K562 (cell line): ENCODE measurements around the gene ALKBH7. TPM values are rescaled to one million over a fixed set of nuclear protein-coding genes. Genes with fewer than 3 reads are reported as not detected.

Experiments used
- ATAC-seq: fragments of 200-7000 bp; cut with Tn5 transposase; 3 replicates; pipeline ENCODE4 v1.9.1; 2020; ENCODE audit warnings: moderate library complexity
- BruUV-seq: library from RNA; stranded (reverse); fragments of 400-500 nt; replicated peaks from 2 replicates; lab custom pipeline; 2021; lab: Mats Ljungman, UMichigan
- CTCF ChIA-PET: fragments of 300-600 bp; formaldehyde crosslinking; extraction: SDS; loops from one replicate; lab custom pipeline; 2021; ENCODE audit warnings: low intra/inter-chr PET ratio; lab: Yijun Ruan, JAX
- POLR2A ChIA-PET: fragments of 300-600, 350-650 bp; sonication (Branson Sonifier 250); formaldehyde crosslinking; extraction: SDS; loops from one replicate; lab custom pipeline; 2021; ENCODE audit warnings: antibody characterized with exemption, inconsistent platforms; lab: Yijun Ruan, JAX
- DNase-seq, 4 experiments: peaks; one replicate each; pipeline versions ENCODE4 v3.0.0 to v3.0.0-alpha.2; 2011 to 2018; ENCODE audit warnings: low spot score in 3 of 4, mixed read lengths in 3 of 4; ENCODE audit errors: extremely low read depth in 1 of 4
- FAIRE-seq: peaks from 2 replicates; lab custom pipeline; 2011; peaks lifted over from hg19 to GRCh38; lab: Jason Lieb, UNC
- H2AFZ ChIP-seq: 2 replicates; pipeline ENCODE4 v1.6.0; 2011; ENCODE audit warnings: low read depth, low read length, control low read depth, inconsistent platforms
- H3K27ac ChIP-seq: fragments of 200-600 bp; 3 replicates; pipeline ENCODE4 v1.8.0; 2011; ENCODE audit warnings: low read depth, mild to moderate bottlenecking, control low read depth, inconsistent platforms, low read length, moderate library complexity, mixed read lengths; ENCODE audit errors: extremely low read depth
- H3K27me3 ChIP-seq, 2 experiments: fragments of 300-600 bp in 1 of 2; 2 replicates in 1 of 2; 3 replicates in 1 of 2; pipeline versions ENCODE4 v1.6.0 to v1.8.0; 2011; ENCODE audit warnings: inconsistent platforms in 2 of 2, low read length in 2 of 2, mild to moderate bottlenecking in 1 of 2, mixed read lengths in 1 of 2, moderate library complexity in 1 of 2; ENCODE audit not compliant: control insufficient read depth in 2 of 2, insufficient read depth in 2 of 2
- H3K36me3 ChIP-seq: fragments of 300-600 bp; 3 replicates; pipeline ENCODE4 v1.8.0; 2011; ENCODE audit warnings: mild to moderate bottlenecking, low read length, inconsistent platforms; ENCODE audit not compliant: control insufficient read depth, insufficient read depth
- H3K4me1 ChIP-seq, 2 experiments: fragments of 200-600 bp in 1 of 2; replicated peaks in 1 of 2; 2 replicates in 1 of 2; 3 replicates in 1 of 2; pipeline versions ENCODE4 v1.5.1 to v1.8.0; 2011; ENCODE audit warnings: inconsistent platforms in 2 of 2, low read length in 2 of 2, mild to moderate bottlenecking in 1 of 2, mixed read lengths in 1 of 2, moderate library complexity in 1 of 2; ENCODE audit not compliant: control insufficient read depth in 2 of 2, insufficient read depth in 2 of 2
- H3K4me2 ChIP-seq: 2 replicates; pipeline ENCODE4 v1.6.1; 2011; ENCODE audit warnings: low read length, control low read depth, inconsistent platforms, mixed read lengths; ENCODE audit not compliant: insufficient read depth
- H3K4me3 ChIP-seq: fragments of 200-600 bp; sonication (generic), shearing (Covaris generic); 2 replicates; pipeline ENCODE4 v1.5.1; 2016; ENCODE audit warnings: control low read depth, inconsistent platforms
- H3K79me2 ChIP-seq: fragments of 200-600 bp; 3 replicates; pipeline ENCODE4 v1.8.0; 2011; ENCODE audit warnings: low read length, inconsistent platforms; ENCODE audit not compliant: control insufficient read depth, insufficient read depth
- H3K9ac ChIP-seq, 2 experiments: 2 replicates each; pipeline versions ENCODE4 v1.6.0 to v1.6.1; 2011; ENCODE audit warnings: low read depth in 2 of 2, low read length in 2 of 2, control low read depth in 1 of 2, inconsistent platforms in 1 of 2, mild to moderate bottlenecking in 1 of 2, mixed read lengths in 1 of 2; ENCODE audit not compliant: insufficient read depth in 1 of 2
- H3K9me1 ChIP-seq: one replicate; pipeline ENCODE4 v1.6.0; 2011; ENCODE audit warnings: inconsistent platforms, mild to moderate bottlenecking, low read length, moderate library complexity; ENCODE audit not compliant: control insufficient read depth, insufficient read depth
- H3K9me3 ChIP-seq: replicated peaks from 2 replicates; pipeline ENCODE4 v1.5.1; 2011; ENCODE audit warnings: low read depth, low read length, inconsistent platforms; ENCODE audit not compliant: control insufficient read depth, insufficient read depth
- H4K20me1 ChIP-seq: replicated peaks from 2 replicates; pipeline ENCODE4 v1.6.1; 2011; ENCODE audit warnings: low read length, inconsistent platforms, mixed read lengths; ENCODE audit not compliant: control insufficient read depth, insufficient read depth
- EP400 ChIP-seq: fragments of 450-650 bp; IDR thresholded peaks from 2 replicates; pipeline ENCODE4 v1.6.1; 2017; ENCODE audit warnings: antibody characterized with exemption, mild to moderate bottlenecking, moderate library complexity
- POLR2AphosphoS5 ChIP-seq: IDR thresholded peaks from 2 replicates; pipeline ENCODE4 v1.6.1; 2011; ENCODE audit warnings: mild to moderate bottlenecking, low read depth, low read length, moderate library complexity; ENCODE audit not compliant: control insufficient read depth, insufficient read depth
- POLR2G ChIP-seq: fragments of 200-400 bp; formaldehyde crosslinking; IDR thresholded peaks from 2 replicates; pipeline ENCODE4 v1.6.1; 2017; ENCODE audit warnings: low read depth, mild to moderate bottlenecking, antibody characterized with exemption, low read length, moderate library complexity
- RAD21 ChIP-seq, 2 experiments: fragments of 250-450 bp in 1 of 2; fragments of 450-650 bp in 1 of 2; sonication (Bioruptor Pico) in 1 of 2; formaldehyde crosslinking in 1 of 2; IDR thresholded peaks in 1 of 2; conservative IDR thresholded peaks in 1 of 2; 2 replicates each; pipeline versions ENCODE4 v1.4.0 to v1.8.0; 2020 to 2022; ENCODE audit warnings: mild to moderate bottlenecking in 2 of 2, moderate library complexity in 1 of 2
- RBFOX2 ChIP-seq: fragments of 200-400 bp; formaldehyde crosslinking; IDR thresholded peaks from 2 replicates; pipeline ENCODE4 v1.6.1; 2017; ENCODE audit warnings: low read depth, mild to moderate bottlenecking, low read length, moderate library complexity
- SUPT5H ChIP-seq: fragments of 450-650 bp; IDR thresholded peaks from 2 replicates; pipeline ENCODE4 v1.6.1; 2016
- WGBS: fragments of 100-300 bp; shearing (Covaris generic); methylation state at CpG from one replicate; pipeline ENCODE4 v1.1.6; 2016; ENCODE audit warnings: low coverage, mixed read lengths; ENCODE audit not compliant: insufficient coverage; ENCODE audit errors: missing lambda C conversion rate; 5-methylcytosine and 5-hydroxymethylcytosine counted together
- in situ Hi-C: fragments of 300-500 bp; cut with MboI; formaldehyde crosslinking; loops from 4 replicates; pipeline ENCODE4 v1.15.0; 2018; ENCODE audit warnings: inconsistent platforms, mixed read lengths
- intact Hi-C: fragments of 100-400 bp; cut with micrococcal nuclease; formaldehyde crosslinking; loops from 2 replicates; pipeline ENCODE4 v1.14.2; 2022
- polyA plus RNA-seq, 8 experiments: library from polyadenylated mRNA; depleted of rRNA in 4 of 8; stranded (reverse) in 5 of 8; unstranded in 3 of 8; fragments of >200 nt; fragmentation: Nextera tagmentation in 2 of 8; fragmentation: Illumina TruSeq in 1 of 8; extraction: Ambion mirVana in 2 of 8; extraction: Trizol in 1 of 8; gene quantifications; 2 replicates each; pipeline versions ENCODE4 v1.2.1 to v1.2.3, GENCODE V29; 2011 to 2014; ENCODE audit warnings: inconsistent platforms in 1 of 8, missing spikeins in 1 of 8
- total RNA-seq, 7 experiments: library from RNA; depleted of rRNA in 6 of 7; stranded (reverse); fragments of >200 nt in 6 of 7; fragmentation: Illumina TruSeq in 2 of 7; extraction: Trizol in 2 of 7; gene quantifications; 2 replicates each; pipeline versions ENCODE4 v1.2.1 to v1.2.3, GENCODE V29; 2011 to 2021; ENCODE audit warnings: low replicate concordance in 1 of 7

Gene ALKBH7
- total and polyA plus RNA-seq, 9 of the 15 experiments (the other 6 are each of a cell fraction or from before 2014, with no cell fraction given), result 0.69 to 94.8 (median 17.6) TPM

- 0 out of 4 replicates have a peak, but pooled peaks of 1 of the 2 experiments have one; percentile 8 for TF ChIP-seq RAD21 (CRISPR knock-in tag; conservative IDR thresholded peaks at IDR 0.05 in 1 of 2, IDR thresholded peaks at IDR 0.05 in 1 of 2)
Measured at GRCh38 chr19:6417713-6418561, 45.3 kb downstream of the ALKBH7 start (continued).

GRCh38 chr19:6418562-6418932 lies 46.0 kb downstream of the ALKBH7 start:
- intact Hi-C loops (no loop called here), in situ Hi-C loops (no loop called here)
- Histone ChIP-seq H3K27me3 (no peaks in the 10 kb centered on the region), H3K4me1 (peaks cover 6 to 57% of the 10 kb centered on the region in 2 experiments; a peak in 3 of 5 replicates), H4K20me1 (peaks cover 51% of the 10 kb centered on the region), H2AFZ (no peak overlapping the region), H3K9me1 (peaks cover 11% of the 10 kb centered on the region), H3K9ac (no peak overlapping the region), H3K9me3 (no peaks in the 10 kb centered on the region), H3K36me3 (peaks cover 97% of the 10 kb centered on the region), H3K27ac (no peak overlapping the region), H3K4me3 (no peak overlapping the region), H3K4me2 (no peak overlapping the region), H3K79me2 (peaks cover 49% of the 10 kb centered on the region)
- TF ChIP-seq EP400, result no peak
- TF ChIP-seq POLR2G, result peak; percentile 41; the same call in 1 of the 2 replicates
- TF ChIP-seq RBFOX2, result peak; percentile 61
- TF ChIP-seq SUPT5H, result 0 out of 2 replicates have a peak, but pooled peaks have one; percentile 5
- peak; percentile 50; the same call in 1 of the 2 replicates for TF ChIP-seq POLR2AphosphoS5
- WGBS, result 97% methylated on average over 19 of the region's 19 CpGs
- ChIA-PET CTCF (no interaction called here), POLR2A (interaction anchor here (0.6 kb wide), 1 partner anchor 758 kb away, joined by 5 read pairs; no protein-coding TSS in a partner anchor)
- no peak for ATAC-seq
- no peak for DNase-seq
- FAIRE-seq, result no peak
- BruUV-seq, result no TSS peak
